ENCODE results near the gene DEFB113. TPM values are rescaled to one million over a fixed set of nuclear protein-coding genes. Genes with fewer than 3 reads are reported as not detected.

The DEFB113 gene
- total and polyA plus RNA-seq, 12 donors = not detected

- no peak for TF ChIP-seq POLR2A (IDR thresholded peaks at IDR 0.05)
- TF ChIP-seq CTCF (IDR thresholded peaks at IDR 0.05) = no peak
- intact Hi-C loops (cut with DNase I) = no loop called here
- H3K36me3 ChIP-seq (replicated peaks in 1 of 2) = no peaks in the 10 kb centered on the region
- no peak overlapping the region for H3K27ac ChIP-seq
- H3K4me3 ChIP-seq = no peak overlapping the region
- H3K27me3 ChIP-seq = no peaks in the 10 kb centered on the region
- H3K9me3 ChIP-seq (replicated peaks in 1 of 3) = no peaks in the 10 kb centered on the region
- no peak for DNase-seq
- H3K4me1 ChIP-seq (replicated peaks in 1 of 2) = no peaks in the 10 kb centered on the region
These were observed 31.6 kb downstream of the DEFB113 start for GRCh38 chr6:49937811-49938210.

- Histone ChIP-seq H3K36me3 (replicated peaks in 1 of 2) (no peaks in the 10 kb centered on the region), H3K4me1 (replicated peaks in 1 of 2) (no peaks in the 10 kb centered on the region), H3K27ac (no peak overlapping the region), H3K9me3 (replicated peaks in 1 of 3) (no peaks in the 10 kb centered on the region), H3K27me3 (no peaks in the 10 kb centered on the region), H3K4me3 (no peak overlapping the region)
- intact Hi-C loops (cut with DNase I) = no loop called here
- 73 to 82% (median 79%) methylated on average over 2 of the region's 2 CpGs for WGBS, 4 donors
- no peak for TF ChIP-seq POLR2A (IDR thresholded peaks at IDR 0.05)
- TF ChIP-seq CTCF (IDR thresholded peaks at IDR 0.05) = no peak
- no peak for DNase-seq
These were observed 32.4 kb downstream of the DEFB113 start for GRCh38 chr6:49937017-49937416.

- TF ChIP-seq CTCF (IDR thresholded peaks at IDR 0.05) = no peak
- no peak for TF ChIP-seq POLR2A (IDR thresholded peaks at IDR 0.05)
- H3K27me3 ChIP-seq = no peaks in the 10 kb centered on the region
- H3K4me3 ChIP-seq = no peak overlapping the region
- no peaks in the 10 kb centered on the region for H3K9me3 ChIP-seq (replicated peaks in 1 of 3)
- WGBS, 4 donors = 68 to 80% (median 73%) methylated on average over 3 of the region's 3 CpGs
- DNase-seq = no peak
- intact Hi-C loops (cut with DNase I) = no loop called here
- H3K4me1 ChIP-seq (replicated peaks in 1 of 2) = no peaks in the 10 kb centered on the region
- H3K36me3 ChIP-seq (replicated peaks in 1 of 2) = no peaks in the 10 kb centered on the region
- H3K27ac ChIP-seq = no peak overlapping the region
These were observed 34.0 kb downstream of the DEFB113 start for GRCh38 chr6:49935387-49935786.

- Histone ChIP-seq H3K4me3 (no peak overlapping the region), H3K4me1 (replicated peaks in 1 of 2) (no peaks in the 10 kb centered on the region), H3K27me3 (no peaks in the 10 kb centered on the region), H3K27ac (no peak overlapping the region), H3K9me3 (replicated peaks in 1 of 3) (no peaks in the 10 kb centered on the region), H3K36me3 (replicated peaks in 1 of 2) (no peaks in the 10 kb centered on the region)
- intact Hi-C loops (cut with DNase I) = no loop called here
- 50 to 63% (median 51%) methylated on average over 1 of the region's 1 CpG for WGBS, 4 donors
- no peak for DNase-seq
- TF ChIP-seq POLR2A (IDR thresholded peaks at IDR 0.05) = no peak
- no peak for TF ChIP-seq CTCF (IDR thresholded peaks at IDR 0.05)
These were observed 34.7 kb downstream of the DEFB113 start for GRCh38 chr6:49934770-49935169.
